NCI-H2107 (cell line): ENCODE results near the gene EIF2B5.
"Not testable (repeated sequence)": the region's sequence is repeated elsewhere in the genome, so short reads cannot be mapped to it uniquely, and the experiment has no call there.

Source experiments
- DNase-seq: peaks from one replicate; lab custom pipeline; 2025; lab: John Stamatoyannopoulos, UW

Gene EIF2B5

DNA sequence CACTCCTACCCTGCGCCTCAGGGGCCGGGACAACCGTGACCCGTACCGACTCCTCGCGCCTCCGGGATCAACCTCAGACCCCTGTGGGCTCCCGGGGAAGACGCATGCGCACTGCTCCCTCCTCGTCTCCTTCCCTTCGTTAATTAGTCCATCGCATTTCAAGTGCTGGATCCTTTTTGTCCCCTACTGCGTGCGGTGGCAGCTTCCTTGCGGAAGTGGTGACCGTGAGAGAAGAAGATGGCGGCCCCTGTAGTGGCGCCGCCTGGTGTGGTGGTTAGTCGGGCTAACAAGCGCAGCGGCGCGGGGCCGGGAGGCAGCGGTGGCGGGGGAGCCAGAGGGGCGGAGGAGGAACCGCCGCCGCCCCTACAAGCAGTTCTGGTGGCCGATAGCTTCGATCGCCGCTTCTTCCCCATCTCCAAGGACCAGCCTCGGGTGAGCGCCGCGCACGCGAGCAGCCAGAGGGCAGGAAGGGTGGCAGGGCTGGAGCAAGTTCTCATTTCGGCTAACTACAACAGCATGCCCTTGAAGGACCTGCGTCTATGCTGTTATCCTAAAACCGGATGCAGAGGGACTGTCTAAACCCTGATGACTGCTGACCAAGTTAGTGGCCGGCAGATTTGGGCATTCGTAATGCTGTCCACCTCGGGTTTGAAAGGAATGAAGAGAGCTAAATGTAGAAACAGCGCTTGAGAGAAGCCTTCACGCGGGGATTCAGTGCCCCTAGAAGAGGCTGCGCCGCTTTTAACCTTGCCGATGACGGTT lies at the start of gene EIF2B5:
TSS of gene EIF2B5 (plus strand) at position 210 of the 762 bp plus-strand sequence. CDS start at position 238, 28 bp downstream.
- peak; percentile 97 for DNase-seq

DNA sequence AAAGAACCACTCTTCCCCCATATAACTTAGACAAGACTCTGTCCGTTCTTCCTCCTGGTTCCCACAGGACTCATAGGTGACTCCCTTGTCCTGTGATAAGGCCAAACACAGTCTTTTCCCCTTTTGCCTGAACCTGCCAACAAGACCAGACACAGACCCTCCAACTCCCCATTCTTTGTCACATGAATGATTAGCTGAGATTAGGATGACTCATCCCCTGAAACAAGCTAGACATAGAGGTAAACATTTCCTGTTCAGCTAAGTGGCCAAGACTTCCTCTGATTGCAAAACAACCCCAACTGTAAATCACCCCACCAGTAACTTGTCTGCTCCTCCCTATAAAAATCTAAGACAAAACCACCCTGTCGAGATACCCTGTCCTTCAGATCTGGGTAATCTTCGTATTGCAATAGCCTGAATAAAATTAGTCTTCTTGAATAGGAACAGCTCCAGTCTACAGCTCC lies 49.7 kb upstream of the EIF2B5 start:
- no peak for DNase-seq

DNA sequence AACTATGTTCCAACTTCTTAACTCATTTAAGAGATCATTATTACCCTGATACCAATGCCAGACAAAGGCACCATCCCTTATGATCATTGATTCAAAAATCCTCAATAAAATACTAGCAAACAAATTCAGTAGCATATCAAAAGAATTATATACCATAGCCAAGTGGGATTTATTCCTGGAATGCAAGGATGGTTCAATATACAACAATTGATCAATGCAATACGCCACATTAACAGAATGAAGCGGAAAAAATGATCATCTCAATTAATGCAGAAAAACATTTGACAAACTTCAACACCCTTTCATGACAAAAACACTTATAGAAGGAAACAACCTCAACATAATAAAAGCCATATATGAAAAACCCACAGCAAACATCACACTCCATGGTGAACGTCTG lies 43.0 kb upstream of the EIF2B5 start:
- DNase-seq = no peak

DNA sequence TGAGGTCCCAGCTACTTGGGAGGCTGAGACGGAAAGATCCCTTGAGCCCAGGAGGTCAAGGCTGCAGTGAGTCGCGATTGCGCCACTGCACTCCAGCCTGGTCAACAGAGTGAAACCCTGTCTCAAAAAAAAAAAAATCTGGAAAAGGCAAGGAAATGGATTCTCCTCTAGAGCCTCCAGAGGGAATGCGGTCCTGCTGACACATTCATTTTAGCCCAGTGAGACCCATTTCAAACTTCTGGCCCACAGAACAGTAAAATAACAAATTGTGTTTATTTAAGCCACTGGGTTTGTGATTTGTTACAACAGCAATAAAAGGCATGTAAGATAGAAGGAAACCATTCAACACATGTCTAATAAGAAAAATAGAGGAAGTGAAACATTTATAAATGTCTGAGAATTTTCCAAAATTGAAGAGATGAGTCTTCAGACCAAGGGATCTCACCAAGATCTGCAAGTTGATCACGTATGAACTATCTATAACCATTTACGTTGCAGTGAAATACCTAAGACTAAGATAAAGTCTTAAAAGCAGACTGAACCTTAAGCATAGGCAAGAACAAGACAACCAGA lies 38.3 kb upstream of the EIF2B5 start, which contains the start of gene HTR3E:
TSS of gene HTR3E (plus strand) at position 254 of the 573 bp plus-strand sequence. CDS start 466 bp downstream, outside the sequence.
- DNase-seq = no peak

DNA sequence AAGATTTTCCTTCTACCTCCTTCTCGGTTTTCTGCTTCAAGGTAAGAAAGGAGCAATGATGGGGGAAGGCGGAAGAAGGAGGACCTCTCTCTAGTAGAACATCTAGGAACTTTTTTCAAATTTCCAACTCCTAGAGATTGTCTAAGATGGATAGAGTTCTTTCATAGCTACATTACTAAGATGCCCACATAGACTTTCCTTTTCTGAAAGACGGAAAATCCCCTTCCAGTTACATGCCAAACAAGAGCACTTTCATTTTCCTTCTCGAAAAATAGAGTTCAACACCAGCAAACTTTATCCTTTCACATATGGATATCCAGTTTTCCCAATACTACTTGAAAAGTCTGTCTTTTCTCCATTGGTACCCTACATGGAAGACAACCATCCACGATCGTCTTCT lies 37.6 kb upstream of the EIF2B5 start:
- no peak for DNase-seq

DNA sequence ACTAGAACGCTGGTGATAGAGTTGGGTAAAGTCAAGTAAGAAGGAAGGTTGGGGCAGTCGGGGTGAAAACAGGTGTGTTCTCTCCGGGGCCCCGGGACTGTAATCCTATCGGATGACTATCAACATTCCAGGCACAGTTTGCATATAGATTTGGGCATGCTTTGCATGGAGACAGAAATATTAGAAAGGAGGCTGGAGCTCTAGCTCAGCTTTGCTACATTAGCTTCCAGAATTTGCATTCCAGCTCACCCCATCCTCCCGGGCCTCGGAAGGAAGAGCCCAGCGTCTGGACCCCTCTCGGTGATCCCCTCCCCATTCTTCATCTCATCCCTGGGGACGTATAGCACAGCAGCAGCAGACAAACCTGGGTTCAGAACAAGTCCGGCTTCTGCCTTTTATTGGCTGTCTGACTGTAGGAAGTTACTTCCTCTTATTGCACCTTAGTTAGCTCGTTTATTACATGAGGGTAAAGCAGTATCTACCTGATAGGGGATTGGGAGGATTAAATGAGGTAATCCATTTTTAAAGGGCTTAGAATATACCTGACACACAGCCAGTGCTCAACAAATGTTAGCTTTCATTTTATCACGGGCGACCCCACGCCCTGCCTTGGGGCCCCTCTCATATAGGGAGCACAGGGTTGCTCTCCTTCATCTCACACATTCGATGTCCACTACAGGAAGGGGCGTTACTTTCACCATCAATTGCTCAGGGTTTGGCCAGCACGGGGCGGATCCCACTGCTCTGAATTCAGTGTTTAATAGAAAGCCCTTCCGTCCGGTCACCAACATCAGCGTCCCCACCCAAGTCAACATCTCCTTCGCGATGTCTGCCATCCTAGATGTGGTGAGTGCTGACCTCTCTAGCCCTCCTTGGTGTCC lies 35.1 kb upstream of the EIF2B5 start:
- DNase-seq = no peak

DNA sequence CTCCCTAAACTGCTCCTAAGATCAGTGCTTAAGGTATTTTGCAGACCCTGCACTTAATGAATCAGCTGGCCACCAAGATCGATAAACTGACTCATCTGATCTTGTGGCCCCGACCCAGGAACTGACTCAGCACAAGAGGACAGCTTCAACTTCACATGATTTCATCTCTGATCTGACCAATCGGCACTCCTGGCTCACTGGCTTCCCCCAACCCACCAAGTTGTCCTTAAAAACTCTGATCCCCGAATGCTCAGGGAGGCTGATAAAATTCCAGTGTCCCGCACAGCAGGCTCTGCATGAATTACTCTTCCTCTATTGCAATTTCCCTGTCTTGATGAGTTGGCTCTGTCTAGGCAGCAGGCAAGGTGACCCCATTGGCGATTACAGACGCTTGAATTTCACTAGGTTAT lies 24.8 kb upstream of the EIF2B5 start:
- no peak for DNase-seq

DNA sequence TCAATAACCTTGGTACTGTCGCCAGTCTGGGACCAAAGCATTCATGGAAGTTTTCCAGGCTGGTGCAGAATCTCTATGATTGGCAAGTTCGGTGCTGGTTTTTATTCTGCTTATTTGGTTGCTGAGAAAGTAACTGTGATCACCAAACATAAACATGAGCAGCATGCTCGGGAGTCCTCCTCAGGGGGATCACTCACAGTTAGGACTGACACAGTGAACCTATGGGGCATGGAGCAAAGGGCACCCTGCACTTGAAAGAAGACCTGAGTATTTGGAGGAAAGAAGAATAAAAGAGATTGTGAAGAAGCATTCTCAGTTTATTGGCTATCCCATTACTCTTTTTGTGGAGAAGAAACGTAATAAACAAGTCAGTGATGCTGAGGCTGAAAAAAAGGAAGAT lies 19.1 kb upstream of the EIF2B5 start:
- no peak for DNase-seq

DNA sequence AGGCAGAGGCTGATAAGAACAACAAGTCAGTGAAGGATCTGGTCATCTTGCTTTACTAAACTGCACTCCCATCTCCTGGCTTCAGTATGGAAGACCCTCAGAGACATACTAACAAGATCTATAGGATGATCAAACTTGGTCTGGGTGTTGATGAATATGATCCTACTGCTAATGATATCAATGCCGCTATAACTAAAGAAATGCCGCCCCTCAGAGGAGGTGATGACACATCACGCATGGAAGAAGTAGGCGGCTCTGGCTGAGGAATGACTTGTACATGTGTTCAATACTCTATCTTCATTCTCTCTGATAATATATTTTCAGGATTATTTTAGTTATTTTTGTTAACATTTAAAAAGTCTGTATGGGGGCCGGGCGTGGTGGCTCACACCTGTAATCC lies 17.5 kb upstream of the EIF2B5 start:
- peak; percentile 42 for DNase-seq

DNA sequence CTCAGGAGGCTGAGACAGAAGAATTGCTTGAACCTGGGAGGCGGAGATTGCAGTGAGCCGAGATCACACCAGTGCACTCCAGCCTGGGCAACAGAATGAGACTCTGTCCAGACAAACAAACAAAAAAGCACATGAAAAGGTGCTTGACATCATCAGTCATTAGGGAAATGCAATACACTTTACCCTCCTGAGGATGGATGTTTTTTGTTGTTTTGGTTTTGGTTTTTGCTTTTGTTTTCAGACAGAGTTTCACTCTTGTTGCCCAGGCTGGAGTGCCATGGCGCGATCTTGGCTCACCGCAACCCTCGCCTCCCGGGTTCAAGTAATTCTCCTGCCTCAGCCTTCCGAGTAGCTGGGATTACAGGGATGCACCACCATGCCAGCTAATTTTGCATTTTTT lies 14.1 kb upstream of the EIF2B5 start:
- not testable (repeated sequence) for DNase-seq

DNA sequence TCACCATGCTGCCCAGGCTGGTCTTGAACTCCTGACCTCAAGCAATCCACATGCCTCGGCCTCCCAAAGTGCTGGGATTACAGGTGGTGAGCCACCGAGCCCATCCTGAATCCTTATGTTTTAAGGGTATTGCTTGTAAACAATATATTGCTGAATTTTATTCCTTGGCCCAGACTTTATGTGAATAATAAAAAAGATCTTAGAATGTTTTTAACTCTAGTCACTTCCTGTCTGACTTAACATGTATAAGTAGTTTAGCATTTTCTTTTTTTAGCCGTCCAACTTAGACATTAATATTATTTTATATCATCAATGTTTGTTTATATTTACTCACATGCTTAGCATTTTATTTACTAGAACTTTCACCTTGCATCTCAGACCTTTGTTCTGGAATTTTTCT lies 9.2 kb upstream of the EIF2B5 start:
- DNase-seq = no peak

DNA sequence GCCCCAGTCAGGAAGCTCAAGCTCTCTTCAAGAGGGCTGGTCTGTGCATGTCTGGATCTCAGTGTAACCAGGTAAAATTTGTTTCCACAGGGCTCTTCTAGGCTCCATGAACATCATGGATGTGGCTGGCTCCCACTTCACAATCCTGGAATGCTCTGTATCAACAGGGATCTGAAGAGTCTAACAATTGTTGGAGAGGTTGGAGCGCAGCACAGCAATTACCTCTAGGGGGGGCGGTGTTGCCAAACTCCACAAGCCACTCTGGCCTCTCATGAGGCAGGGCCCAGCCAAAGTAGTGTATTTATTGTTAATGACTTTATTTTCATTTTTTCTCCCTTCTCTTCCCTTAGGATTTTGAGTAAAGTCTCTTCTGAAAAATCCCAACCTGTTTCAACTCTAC lies 6.1 kb upstream of the EIF2B5 start:
- DNase-seq = peak; percentile 42

DNA sequence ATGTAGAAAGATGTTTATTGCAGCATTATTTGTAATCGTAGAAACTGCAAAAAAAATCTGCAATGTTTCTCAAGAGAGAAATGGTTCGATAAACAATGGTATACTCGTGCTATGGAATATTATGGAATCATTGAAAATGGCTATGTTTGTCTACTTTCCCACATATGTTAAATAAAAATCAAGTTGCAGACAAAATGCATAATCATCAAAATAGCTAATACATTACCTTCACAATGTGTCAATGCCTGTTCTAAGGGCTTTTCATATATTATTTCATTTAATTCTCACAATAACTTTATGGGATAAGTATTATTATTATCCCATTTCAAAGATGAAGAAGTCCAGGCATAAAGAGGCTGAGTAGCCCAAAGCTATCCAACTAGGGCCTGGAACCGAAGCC lies 2.2 kb upstream of the EIF2B5 start:
- DNase-seq = no peak

DNA sequence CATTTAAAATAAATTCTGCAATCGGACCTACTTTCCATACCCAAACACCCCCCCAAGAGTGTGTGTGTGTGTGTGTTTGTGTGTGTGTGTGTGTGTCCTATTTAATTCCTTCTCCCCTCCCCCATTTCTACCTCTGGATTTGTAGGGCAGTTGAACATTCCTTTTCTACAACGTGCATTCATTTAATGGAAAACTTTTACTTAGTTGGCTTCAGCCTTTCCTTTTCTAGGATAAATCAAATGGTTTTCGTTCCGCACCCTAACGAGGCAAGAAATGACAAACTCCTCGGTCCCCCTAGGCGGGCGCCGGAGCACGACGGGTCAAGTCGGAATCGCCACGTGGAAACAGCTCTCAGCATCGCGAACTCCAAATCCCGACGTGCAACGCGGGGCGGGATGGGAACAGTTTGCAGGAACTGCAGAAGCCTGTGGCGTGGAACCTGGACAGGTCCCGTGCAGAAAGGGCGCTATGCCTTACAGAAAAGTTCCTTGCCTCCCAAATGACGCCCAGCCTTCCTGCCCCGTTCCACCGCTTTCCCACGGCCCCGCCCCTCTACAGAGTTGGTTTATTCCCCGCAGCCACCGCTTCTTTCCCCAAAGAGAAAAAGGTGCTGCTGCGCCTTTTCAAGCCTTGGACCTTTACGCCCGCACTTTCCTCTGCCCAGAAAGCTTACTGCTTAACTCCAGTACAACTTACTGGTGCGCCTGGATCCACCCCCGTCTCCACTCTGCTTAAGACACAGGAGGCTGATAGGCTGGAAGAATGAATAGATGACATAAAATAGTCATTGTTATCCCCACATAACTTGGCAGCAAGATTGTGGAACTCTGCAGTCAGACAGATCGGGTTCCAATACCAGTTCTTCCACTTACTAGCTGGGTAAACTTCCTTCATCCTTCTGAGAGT lies 1.1 kb upstream of the EIF2B5 start:
- peak; percentile 80 for DNase-seq

DNA sequence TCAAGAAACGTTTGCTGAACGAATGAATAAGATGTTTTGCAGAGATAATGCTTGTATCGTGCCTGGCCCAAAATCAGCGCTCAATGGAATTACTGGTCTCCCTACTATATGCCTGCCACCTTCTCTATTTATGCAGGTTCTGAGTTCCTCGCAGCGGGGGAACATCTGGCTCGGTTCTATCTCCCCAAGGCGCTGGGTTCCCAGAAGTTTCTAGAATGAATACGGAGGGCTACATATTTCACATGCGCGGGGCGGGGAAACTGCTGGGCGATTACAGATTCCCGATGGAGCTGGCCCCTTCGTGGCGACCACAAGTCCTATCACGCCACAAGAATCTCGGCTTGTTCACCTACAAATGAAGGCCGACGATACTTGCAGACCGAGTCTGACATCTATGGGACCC lies 411 bp upstream of the EIF2B5 start:
- DNase-seq = no peak

DNA sequence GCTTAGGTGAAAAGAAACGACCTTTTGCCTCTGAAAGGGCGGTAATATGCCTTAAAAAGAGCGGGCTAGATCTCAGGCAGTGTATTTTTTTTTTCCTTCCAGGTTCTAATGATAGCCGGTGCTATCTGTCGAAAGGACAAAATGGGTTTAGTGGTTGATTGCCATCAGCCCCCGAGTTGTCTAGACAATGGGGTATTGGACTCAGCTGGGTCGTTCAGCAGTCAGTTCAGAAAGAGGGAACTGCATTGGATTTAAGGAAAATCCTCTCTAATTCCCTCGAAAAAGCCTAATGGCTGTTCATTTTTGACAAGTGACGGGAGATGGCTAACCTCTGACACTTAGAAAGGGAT lies 728 bp downstream of the EIF2B5 start:
- no peak for DNase-seq

DNA sequence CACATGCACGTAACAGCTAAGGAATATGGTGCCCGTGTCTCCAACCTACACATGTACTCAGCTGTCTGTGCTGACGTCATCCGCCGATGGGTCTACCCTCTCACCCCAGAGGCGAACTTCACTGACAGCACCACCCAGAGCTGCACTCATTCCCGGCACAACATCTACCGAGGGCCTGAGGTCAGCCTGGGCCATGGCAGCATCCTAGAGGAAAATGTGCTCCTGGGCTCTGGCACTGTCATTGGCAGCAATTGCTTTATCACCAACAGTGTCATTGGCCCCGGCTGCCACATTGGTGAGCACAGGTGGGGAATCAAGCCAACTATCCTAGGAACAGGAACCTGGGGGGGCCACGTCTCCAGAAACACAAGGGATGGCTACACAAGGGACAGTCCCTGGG lies 5.3 kb downstream of the EIF2B5 start:
- no peak for DNase-seq

DNA sequence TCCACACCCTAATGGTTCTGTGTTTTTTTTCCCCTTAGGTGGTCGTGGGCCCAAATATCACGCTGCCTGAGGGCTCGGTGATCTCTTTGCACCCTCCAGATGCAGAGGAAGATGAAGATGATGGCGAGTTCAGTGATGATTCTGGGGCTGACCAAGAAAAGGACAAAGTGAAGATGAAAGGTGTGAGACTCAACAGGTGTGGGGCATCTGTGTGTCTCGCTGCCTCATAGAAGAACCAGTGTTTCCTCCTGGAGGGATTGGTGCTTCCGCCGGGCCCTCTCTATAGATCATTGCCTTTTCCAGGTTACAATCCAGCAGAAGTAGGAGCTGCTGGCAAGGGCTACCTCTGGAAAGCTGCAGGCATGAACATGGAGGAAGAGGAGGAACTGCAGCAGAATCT lies 7.0 kb downstream of the EIF2B5 start:
- no peak for DNase-seq

DNA sequence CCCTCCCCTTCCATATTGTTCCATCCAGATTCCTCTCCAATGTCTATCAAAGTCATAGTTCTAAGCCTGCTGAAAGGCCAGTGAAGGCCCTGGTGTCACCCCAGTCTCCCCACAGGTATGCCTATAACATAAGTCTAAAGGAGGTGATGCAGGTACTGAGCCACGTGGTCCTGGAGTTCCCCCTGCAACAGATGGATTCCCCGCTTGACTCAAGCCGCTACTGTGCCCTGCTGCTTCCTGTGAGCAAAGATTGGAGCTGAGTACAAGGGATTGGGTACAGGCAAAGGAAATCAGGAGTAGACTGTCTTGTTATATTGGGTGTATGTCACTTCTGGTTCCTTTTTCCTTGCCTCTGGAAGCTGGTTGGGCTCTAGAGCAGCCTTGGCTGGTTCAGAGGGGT lies 8.2 kb downstream of the EIF2B5 start:
- no peak for DNase-seq

DNA sequence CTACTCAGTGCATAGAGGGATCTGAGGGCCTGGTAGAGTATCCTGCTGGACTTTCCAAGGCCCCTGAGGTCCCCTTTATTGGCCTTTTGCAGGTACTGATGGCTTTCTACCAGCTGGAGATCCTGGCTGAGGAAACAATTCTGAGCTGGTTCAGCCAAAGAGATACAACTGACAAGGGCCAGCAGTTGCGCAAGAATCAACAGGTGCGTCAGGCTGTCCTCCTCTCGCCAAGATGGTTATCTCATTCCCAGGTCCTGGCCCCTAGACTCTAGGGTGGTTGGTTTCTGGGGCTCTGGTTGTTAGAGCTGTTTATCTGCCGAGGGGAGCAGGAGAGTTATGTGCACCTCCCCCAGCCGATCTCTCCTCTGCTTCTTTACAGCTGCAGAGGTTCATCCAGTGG lies 9.3 kb downstream of the EIF2B5 start:
- no peak for DNase-seq

DNA sequence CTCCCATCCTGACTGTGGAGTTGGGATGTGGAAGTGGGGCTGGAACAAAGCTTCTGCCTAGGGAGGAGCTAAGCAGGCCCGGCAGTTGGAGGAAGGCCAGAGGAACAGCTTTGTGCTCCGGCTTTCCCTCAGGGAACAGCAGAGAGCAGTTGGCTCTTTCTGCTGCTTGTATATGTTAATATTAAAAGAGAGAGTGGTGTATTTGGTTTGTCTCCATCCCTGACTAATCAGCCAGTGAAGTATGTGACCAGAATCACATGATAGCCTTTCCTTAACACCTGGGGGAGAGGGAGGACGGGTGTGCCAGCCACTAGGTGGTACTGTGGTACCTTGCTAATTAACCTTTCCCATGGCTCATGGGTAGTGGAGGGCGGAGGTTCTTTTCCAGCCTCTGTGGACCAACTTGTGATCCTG lies 10.0 kb downstream of the EIF2B5 start:
- peak; percentile 79 for DNase-seq
